Stimulated activated naive CD4-positive, alpha-beta T cell treated with Interleukin-2 at 50 U/mL for 16 hours (primary cell): ENCODE data around the gene RFT1.
"Not testable (repeated sequence)": the region's sequence is repeated elsewhere in the genome, so short reads cannot be mapped to it uniquely, and the experiment has no call there.

Source experiments
- DNase-seq: peaks from one replicate; lab custom pipeline; 2025; lab: John Stamatoyannopoulos, UW

The RFT1 gene

DNA sequence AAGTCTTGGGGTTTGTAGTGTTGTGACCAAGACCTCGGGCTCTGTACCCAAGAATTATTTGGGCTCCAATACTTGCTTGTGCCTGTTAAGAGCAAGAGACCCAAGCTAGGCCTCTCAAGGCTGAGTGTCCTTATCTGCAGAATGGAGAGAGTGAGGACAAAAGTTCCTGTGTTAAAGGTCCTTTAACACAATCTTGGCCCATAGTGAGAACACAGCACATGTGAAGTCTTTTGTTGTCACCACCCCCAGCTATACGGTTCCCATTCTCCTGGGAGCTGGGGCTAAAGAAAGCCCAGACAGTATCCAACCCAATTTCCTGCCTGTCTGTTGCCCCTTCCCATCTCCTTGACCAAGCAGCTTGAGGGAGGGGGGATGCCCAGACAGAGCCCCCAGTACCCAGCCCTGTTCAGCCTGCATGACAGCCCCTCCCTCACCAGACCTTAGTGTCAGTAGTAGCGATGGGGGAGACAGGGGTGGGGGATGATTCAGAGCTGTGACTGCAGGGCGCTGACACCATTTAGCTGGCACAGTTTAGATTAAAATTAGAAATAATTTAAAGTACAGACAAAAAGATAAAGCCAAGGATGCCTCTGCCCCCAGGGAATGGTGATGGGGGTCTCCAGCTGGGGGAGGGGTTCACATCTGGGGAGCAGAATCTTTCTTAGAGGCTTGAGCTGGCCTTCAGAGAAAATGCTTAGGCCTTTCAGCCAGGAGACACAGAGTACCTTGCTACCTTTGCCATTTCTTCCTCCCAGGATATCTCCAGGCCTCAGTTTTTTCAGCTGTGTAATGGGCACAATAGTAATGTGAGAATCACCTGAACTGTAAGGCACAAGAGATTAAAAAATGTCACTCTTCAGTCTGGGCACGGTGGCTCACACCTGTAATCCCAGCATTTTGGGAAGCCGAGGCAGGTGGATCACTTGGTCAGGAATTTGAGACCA, 33.5 kb upstream of the RFT1 start:
- no peak for DNase-seq

DNA sequence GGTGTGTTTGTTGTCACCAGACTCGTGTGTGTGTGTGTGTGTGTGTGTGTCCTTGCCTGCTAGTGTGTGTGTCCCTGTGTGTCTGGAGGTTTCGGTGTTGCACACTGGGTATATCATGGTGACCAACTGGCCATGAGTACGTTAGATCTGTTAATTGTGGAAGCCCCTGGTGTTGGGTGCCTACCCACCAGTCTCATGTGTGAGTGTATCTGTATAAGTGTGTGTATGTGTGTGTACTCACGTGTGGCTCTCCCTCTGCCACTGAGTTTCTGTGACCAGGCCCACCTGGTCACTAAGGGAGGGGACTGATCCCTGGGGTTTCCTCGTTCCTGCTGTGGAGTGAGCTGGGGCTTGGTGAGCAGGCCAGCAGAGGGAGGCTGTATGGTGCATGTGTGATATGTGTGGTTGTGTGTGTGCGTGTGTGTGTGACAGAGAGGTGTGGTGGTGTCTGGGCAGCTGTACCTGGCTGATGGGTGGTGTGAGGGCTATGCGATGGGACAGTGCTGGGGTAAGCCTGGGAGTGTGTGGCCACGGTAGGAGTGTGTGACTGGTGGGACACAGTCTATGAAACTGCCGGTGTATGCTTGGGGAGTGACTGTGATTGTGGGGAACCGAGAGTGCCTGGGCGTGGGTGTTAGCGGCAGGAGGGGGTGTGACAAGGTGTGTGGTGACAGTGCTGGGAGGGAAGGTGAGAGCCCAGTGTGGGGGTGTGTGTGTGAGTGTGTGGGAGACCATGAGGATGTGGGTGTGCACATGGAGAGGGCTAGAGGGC, 32.6 kb upstream of the RFT1 start:
- DNase-seq: peak; percentile 50

DNA sequence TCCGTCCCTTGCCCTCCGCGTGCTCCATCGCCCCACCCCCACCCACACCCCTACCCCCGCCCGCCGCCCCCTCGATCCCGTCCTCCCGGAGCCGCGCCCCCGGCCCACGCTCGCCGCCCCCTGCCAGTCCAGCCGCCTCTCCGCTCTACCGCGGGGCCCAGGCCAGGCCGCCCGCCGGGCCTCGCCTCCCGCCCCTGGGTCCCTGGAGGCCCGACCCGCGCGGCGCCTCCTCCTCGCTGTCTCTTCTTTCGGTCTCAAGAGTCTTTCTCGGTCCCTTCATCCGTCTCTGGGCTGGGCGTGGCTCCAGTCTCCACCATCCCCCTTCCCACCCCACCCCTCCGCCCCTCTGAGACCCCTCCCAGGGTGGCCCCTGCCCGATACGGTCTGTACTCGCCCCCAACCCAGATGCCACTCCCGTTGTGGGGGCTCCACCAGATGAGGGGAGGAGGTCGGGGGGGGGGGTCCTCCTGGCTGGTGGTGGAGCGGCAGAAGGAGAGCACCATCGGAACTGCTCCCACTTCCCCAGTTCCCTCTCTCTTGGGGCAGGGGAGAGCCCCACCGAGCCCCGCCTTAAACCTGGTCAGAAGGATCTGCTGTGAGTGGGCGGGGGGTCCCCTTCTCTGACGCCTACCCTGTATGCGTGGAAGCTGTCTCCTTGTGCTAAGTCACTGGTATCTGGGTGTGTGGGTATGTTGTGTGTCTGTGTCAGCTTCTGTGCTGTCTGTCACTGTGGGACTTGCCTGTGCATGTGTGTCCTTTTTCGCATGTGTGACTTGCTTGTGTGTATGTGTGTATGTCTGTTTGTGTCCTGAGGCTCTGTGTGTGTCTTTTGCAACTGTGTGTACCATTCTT, 31.8 kb upstream of the RFT1 start:
- DNase-seq: peak; percentile 45

DNA sequence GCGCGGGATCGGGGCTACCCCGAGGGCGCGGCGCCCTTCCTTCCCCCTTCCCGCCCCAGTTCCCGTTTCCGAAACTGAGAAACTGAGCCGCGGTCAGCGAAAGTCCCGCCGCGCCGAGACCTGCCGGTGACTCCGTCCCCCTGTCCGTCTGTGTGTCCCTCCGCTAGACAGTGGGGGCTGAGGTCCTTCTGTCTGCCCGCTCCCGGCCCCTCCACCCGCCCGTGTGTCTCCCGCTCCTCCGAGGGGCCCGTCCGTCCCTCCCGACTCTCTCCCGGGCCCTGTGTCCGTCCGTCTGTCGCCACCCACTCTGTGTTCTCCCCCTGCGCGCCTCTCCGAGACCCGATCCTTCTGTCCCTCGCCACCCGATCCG, 31.2 kb upstream of the RFT1 start:
- DNase-seq: no peak

DNA sequence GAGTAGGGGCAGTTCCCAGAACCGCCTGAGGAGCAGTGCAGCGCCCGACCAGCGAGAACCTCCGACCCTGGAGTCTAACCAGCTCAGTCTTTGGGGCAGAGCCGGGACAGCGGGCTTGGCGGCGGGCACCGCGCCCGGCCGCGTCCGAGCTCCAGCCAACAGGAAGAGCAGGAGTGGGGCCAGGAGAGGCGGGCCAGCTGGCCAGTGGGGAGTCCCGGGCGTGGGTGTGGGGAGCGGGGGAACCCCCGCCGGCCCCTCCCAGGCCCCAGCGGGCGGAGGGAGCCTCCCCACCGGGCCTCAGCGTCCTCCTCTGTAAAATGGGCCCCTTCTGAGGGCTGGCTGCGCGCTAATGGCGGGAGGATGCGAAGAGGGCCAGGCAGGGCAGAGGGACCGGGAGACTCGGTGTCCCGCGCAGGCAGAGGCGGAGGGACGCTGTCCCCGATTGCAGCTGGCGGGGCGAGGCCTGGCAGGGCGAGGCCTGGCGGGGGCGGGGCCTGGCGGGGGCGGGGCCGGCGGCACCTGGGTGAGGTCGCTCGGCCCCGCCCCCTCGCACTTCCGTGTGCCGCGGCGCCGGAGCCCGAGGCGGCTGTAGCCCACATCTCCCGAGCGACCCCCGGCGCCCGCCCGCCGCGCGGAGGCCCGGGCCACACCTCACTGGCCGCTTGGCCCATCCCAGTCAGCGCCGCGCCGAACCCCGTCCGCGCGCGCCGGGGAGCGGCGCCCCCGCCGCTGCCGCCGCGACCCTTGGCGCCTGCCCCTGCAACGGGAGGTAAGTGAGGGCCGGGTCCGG, 30.6 kb upstream of the RFT1 start, which contains the start of gene PRKCD:
PRKCD (plus strand) TSS at position 550 of the 790 bp plus-strand sequence. CDS start 17,214 bp downstream, outside the sequence.
- peak; percentile 81 for DNase-seq

DNA sequence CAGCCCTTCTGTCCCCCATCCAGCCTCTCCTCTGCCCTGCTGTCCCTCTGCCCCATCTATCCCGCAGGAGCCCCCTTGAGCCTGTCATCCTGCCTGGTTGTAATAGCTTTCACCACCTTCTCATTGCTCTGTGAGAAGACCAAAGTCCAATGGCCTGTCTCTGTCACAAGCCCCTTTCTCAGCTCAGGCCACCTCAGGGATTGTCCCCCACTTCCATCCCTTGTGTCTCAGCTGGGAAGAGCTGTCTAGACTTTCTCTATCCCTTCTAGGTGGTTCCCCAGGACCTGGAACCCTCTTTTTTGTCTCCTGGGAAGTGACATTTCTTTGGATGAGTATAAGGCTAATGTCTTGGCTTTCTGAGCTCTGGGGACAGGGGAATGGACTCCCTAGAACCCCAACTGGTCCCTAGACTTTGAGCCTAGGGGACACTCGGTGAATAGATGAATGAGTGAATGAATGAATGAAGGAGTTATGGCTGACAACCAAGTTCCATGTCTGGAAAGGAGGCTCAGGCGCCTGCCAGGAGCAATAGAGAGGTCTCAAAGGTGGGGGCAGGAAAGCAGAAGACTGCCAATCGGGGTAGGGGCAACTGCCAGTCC, 29.9 kb upstream of the RFT1 start:
- DNase-seq: no peak

DNA sequence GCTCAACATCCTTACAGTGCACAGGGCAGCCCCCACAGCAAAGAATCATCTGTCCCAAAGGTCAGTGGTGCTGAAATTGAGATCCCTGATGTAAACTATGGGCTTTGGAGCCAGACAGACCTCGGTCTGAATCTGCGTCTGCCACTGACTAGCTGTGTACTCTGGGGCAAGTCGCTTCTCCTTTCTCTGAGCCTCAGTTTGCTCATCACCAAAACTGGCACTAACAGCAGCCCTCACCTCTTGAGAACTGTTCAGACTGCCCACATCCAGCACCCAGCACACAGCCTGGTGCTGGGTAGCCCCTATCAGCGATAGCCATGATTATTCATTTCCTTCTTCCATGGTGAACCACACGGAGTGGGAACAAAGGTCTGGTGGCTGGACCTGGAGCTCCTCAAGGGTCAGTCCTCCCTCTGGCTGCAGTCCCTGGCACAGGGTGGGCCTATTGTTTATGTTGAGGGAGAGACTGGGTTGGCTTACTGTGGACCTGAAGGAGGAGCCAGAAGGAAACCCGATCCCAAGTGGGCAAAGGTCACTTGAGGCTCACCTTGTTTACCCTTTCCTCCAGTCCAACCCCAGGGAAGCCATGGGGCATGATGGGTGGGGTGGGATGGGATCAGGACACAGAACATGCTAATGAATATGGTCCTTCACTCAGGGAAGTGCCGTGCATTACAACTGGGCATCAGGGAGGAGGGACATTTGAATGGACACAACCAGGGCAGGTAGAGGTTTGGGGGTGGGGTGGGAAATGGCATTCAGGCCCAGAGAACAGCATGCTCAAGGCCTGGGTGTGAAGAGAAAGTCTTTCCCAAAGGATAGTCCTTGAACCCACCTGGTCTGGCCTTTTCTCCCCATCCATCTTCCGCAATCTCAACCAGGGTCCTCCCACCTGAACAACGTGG, 29.2 kb upstream of the RFT1 start:
- no peak for DNase-seq

DNA sequence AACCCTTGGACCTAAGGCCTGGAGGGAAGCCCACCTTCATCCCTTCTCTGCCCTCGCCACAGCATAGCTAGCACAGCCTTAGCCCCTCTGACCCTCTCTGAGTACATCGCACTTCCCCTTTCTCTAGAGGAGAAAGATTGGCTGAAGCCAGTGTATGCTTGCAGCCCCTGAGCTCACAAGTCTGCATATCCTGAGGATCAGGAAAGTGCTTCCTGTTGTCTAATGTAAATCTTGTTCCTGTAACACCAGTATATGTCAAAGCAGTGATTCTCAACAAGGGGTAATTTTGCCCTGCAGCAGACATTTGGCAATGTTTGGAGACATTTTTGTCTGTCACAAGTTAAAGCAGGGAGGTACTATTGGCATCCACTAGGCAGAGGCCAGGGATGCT, 28.5 kb upstream of the RFT1 start:
- no peak for DNase-seq

DNA sequence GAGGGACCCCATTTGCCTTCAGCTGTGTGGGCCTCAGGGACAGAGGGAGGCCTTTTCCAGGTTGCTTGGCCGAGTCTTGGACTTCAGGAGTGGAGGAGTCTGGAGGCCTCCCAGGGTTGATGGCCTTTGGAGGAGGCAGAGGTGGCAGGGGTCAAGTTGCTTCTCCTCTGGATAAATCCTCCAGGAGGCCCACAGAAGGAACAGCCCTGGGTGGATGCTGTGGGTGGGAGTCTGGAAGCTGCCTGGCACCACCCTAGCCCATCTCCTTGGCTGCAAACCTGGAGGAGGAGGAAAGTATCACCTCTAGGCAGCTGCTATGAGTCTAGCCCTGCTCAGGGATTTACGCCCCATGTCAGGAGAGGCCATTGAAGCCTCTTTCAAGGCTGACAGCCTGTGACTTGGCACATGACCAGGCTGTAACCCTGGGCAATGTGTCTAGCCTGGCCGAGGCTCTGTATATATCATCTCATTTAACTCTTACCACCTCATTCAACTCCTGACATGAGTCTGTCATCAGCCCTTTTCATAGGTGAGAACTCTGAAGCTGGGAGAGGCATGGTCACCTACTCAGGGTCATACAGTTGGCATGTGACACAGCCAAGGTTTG, 27.8 kb upstream of the RFT1 start:
- no peak for DNase-seq

DNA sequence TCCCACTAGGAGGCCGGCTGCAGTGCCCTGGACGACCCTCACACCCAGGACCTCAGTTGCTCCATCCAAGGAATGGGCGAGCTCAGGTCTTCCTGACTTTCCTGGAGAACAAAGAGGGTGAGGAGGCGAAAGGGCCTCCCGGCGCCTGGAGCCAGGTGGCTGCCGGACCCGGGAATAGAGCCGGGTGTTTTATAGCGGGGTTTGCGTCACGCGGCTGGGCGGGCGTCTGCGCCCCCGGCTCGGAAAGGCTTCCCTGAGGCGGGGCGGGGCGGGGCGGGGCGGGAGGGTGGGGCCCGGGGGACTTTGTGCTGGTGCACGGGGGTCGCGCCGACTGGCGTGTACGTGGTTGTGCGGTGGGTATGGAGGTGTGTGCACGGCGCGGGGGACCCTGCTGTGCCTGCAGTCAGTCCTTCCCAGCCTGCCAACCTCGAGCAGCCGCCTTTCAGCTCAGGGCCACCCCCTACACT, 26.2 kb upstream of the RFT1 start:
- no peak for DNase-seq

DNA sequence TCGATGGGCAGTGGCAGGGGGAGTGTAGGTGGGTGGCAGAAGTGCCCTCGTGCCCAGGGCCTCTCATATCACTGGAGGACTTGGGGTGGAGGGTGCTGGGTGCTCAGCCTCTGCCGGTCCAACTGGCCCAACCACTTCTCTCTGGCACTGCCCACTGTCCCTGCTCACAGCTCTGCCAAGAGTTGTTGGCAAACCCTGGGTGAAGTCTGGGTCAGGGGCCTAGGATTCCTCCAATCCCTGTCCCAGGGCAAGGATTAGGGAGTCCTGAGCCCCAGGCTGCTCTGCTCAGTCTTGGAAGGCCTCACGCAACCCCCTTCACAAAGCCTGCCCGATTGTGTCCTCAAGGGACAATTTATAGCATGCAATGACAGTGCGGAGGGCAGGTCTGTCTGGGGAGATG, 25.5 kb upstream of the RFT1 start:
- DNase-seq: no peak

DNA sequence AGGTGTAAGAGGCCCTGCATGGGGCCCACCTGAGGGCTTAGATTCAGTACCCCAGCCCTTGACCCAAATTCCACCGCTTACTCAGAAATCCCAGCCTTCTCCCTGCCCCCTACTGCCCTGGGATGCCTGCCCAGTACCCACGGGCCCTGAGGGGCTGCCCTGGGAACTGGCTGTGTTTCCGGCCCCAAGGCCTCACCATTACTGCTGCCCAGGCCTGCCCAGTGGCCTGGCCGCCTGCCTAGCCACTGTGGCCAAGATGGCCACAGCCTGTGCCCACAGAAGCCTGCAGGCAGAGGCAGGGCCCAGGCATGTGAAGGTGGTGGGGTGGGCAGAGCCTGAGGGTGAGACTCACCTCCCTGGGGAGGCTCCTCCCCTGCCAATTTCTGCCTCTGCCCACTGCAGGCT, 24.6 kb upstream of the RFT1 start:
- DNase-seq: no peak

DNA sequence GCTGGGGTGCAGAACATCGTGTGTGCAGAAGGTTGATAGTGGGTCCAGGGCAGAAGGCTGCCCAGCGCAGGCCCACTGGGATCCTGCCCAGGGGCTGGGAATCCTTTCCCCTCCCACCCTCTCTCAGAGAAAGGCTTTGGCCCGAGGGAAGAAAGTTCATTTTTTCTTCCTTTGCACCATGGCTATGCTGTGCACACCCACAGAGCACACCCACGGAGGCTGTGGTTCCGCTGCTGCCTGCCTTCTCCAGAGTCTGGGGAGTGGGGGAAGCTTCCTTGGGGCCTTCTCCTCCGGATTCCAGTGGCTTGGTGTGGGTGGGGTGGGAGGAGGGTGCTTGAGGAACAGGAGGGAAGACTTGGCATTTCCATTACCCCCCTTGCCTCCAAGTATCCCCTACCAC, 23.7 kb upstream of the RFT1 start:
- no peak for DNase-seq

DNA sequence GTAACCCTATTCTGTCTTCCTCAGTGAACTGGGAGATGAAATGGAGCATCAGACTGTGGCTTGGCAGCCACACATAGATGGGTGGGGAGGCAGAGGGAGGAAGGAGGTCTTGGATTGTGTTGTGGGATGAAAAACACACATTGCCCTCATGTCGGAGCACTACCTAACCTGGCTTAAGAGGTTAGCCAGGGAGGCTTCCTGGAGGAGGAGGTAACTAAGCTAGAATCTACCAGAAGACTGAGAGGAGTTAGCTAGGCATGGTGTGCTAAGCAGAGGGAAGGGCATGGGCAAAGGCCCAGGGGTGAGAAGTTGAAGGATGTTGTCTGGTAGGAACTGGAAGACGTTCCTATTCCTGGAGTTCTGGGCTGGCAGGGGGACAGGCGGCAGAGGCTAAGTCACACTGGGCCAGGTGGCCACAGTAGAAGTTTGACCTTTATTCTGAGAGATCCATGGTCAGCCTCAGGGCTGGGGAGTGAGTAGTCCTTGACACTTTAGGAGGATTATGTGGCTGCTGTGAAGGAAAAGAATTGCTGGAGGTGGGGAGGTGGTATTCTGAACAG, 23.1 kb upstream of the RFT1 start:
- DNase-seq: no peak

DNA sequence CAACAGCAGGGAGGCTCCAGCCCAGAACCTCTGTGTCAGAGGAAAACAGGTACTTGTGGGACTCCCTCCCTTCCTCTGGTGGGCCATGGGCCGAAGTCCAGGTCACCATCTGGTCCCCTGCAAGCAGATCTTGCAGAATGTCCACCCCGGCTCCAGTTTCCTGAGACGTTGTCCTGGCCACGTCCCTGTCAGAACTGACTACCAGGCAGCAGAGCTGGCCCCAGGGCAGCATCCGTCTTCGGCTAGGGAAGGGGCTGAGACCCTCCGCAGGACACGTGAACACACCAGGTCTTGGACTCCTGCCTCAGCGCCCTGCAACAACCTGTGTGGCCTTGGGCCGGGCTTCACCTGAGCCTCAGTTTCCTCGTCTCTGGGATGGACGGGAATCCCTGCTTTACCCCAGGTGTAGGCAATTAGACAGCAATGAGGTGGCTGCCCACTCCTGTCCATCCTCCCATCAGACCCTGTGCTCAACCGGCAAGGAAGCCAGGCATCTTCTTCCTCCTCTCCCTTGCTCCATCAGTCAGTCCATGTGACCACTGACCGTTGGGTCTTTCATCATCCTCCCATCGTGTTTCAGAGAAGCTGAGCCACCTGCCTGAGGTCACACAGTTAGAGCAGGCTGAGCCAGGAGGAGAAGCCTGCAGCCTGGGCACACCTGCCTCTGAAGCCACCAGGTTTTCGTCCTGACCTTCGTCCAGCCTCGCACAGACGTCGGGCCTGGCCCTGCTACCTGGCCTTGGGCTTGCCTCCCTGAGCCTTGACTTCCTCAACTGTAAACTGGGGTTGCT, 21.8 kb upstream of the RFT1 start:
- DNase-seq: no peak

DNA sequence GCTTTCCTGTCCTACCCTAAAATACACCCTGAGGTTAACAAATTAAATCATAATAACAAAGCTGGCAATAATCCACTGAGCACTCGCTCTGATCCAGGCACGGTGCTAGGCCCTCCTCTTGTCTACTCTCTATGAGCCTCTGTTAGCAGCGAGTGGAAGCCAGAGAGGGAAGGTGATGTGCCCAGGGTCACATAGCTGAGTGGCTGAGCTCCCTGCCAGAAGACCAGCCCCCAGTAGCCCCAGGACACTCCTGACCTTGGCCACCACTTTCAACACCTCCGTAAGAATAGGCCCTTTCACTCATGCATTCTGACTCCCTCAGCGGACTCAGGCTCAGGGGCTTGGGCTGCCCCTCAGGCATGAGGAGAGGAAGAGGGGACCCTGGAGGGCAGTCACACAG, 21.2 kb upstream of the RFT1 start:
- DNase-seq: no peak

DNA sequence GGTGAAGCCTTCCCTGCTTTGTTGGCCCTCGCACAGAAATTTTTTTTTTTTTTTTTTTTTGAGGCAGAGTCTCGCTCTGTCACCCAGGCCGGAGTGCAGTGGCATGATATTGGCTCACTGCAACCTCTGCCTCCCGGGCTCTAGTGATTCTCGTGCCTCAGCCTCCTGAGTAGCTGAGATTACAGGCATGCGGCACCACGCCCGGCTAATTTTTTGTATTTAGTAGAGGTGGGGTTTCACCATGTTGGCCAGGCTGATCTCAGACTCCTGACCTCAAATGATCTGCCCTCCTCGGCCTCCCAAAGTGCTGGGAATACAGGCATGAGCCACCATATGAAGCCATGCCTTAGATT, 20.8 kb upstream of the RFT1 start:
- not testable (repeated sequence) for DNase-seq
